ENCODE results near the gene TXNRD2.
"Not testable (repeated sequence)": the region's sequence is repeated elsewhere in the genome, so short reads cannot be mapped to it uniquely, and the experiment has no call there.

The TXNRD2 gene

DNA sequence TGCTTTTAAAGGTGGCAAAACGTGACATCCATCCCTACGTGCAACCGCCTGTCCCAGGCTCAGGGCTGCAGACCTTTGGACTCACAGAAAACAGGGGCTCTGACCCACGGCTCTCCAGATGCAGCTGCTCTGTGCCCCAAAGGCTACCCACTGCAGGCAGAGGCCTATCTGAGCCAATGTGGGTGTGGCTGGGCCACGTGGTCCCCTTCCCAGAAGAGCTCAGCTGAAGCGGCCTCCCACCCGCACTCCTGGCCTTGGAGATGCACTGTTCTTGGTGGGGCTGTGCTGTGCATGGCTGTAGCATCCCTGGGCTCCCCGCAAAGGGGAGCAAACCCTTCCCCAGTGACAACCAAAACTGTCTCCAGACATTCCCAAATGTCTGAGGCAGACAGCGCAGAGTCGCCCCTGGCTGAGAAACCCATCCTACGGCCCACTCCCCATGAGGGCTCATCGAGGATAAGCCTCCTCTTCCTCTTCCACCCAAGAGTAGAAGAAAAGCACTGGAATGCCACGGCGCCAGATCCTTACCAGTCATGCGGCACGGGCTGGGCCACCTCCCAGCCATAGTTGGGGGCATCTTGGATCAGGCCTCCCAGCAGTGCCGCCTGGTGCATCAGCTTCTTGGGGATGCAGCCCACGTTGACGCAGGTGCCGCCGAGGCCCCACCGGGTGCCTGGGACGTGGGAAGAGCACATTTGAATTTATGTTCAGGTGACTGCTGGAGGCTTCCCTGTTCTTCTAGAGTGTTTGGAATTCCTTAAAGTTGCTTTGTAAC, 23.1 kb downstream of the TXNRD2 start:
- no peak for DNase-seq

DNA sequence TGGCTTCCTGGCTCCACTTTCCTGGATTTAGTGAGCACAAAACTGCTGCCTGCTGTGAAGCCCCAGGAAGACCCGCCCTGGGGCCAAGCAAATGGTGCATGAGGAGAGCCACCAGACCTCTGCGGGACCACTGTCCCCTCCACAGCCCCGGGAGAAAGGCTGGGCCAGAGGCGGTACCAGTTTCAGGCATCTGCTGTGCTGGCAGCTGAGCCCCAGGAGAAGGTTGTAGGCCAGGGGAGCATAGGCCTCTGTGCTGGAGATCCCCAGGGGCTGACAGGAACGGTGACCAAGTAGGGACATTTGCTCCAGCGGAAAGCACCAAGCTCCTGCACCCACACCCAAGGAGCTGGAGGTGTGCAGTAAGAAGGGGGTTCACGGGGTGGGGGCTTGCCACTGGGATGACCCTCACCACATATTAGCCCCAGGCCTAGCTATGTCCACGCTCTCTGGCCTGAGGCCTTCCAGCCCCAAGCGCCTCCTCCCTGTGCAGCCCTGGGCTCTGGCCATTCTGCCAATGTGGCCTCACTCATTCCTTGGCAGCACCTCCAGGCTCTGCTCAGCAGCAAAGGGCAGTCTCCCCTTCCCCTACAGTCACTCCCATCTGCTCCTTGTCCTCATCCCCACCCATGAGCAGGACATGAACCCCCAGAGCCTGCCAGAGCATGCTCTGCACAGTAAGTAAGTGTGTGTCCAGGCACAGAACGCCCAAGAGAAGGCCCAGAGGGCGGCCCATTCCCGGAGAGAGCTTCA, 24.1 kb downstream of the TXNRD2 start:
- no peak for DNase-seq

DNA sequence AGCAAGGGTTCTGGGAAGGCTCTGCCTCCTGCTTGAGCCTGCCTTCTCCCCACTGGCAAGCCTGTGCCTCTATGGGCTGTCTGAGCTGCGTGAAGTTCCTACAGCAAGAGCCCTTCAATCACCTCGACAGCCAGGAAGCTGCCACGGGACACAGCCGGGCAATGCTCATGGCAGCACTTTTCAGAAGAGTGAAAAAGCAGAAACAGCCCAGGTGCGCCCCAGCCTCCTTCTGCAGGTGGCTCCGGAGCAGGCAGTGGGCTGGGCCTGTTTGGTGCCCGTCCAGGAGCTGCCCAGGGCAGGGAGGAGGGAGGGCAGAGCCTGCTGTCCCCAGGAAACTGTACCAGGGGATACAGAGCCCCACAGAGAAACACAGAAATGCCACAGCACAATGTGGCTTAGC, 24.7 kb downstream of the TXNRD2 start:
- no peak for DNase-seq

- DNase-seq, result no peak
These were observed 25.6 kb downstream of the TXNRD2 start for GRCh38 chr22:19916006-19916405.

DNA sequence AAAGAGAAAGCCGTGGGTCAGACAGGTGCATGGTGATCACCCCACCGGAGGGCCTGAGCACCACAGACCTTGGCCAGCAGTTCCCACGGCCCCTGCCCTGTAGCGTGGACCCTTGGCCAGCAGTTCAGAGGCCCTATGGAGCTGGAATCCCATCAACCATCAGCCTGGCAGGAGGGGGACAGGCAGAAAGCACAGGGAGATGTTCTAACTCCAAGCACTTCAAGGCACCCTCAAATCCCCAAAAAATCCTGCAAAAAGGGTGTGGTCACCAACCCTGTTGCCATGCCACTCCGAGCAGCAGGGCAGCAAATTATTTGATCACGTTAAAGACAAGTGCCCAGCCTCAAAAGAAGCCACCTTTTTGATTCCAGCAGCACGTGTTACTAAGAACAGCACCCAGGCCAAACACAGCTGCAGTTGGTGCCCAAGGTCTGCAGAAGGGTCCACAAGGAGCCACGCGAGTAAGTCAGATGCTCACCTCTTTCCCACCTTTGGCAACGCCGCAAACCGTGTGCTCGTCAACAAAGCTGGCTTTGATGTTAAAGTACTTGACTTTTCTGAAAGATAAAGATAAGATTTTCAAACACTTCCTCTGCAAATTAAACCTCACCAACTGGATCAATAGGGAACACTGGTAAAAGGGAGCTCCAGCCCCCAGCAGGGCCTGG, 26.2 kb downstream of the TXNRD2 start:
- no peak for DNase-seq

- no peak for DNase-seq
These were observed 27.2 kb downstream of the TXNRD2 start for GRCh38 chr22:19914201-19914943.

DNA sequence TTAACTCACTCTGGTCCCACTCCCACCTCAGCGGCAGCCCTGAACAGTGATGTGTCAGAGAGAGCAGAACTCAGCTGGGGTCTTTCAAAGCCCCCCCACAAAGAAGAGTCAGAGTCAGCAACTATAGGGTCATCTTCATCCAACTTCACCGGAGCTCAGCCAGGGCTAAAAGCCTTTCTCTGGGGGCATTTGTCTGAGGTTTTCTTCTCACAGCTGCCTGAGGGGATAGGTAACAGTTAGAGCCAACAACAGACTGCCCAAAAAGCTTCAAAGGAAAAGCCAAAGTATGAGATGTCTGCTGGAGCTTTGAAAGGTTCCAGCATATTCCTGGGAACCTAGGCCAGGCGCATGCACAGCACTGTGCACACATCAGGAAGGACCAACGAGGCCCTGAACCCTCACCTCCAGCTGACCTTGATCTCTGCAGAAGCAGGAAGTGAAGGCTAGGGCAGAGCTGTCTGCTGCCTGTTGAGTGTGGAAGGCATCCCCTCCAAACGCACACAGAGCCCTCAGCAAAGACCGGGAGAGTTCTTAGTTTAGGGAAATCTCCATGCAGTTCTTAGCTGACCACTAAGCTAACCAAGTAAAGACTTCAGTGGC, 28.2 kb downstream of the TXNRD2 start:
- no peak for DNase-seq

DNA sequence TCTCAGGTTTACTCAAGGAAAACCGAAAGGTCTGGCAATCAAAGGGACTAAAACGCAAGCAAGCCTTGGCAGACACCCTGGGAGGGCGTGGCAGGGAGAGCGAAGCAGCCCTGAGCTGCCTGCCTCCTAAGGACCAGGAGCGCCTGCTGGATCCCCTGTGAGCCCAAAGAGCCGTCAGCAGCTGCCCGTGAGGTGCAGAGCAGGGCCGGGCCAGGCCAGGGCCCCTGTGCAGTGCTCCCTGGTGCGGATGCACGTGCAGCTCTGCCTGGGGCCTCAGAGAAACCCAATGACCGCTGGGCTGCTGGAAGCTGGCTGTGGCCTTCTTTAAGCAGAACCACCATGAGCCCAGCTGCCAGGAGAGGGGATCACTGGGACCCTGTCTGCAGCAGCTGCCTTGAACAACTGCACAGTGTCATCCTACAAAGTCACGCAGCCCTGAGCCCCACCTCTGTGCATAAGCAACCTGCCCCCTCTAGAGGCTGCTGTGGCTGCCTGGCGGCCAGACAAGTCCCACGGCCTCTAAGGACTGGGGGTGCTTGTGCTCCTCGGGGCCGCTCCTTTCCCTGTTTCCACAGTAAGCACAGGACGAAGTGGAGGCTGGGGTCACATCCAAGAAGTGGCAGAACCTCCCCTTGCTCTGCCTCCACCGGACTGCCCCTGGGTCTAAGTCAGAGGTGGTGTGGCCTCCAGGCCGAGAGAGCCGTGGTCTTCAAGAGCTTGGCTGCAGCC, 29.2 kb downstream of the TXNRD2 start:
- DNase-seq, result no peak

DNA sequence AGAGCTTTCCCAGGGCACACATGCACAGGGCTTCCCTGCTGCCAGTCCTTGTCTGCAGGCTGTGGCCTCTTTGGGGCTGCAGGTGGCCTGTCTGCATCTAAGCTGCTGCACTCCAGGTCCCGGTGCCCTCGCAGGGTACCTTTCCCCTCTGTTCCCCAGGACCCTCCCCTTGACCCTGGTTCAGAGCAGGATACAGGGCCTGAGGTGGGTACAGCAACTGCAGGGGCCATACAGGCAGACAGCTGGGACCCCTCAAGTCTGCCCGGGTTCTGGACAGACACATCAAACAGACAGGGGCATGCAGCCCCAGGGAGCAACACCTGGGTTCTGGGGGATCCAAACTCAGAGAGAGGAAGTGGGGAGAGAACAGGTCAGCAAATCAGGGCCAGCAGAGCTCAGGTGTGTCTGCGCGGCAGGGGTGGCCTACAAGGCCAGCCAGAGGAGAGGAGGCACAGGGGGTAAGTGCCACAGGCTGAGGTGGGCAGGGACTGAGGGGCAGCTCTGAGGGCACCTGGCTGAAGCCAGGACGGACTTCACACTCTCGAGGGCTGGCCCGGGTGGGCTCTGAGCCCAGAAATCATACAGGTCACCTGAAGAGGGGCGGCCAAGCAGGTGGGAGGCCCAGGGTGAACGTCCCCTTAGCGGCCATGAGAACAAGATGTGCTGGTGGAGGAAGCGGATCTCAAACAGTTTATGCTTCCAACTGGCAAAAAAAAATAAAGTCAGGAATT, 29.9 kb downstream of the TXNRD2 start:
- DNase-seq, result no peak

GRCh38 chr22:19910180-19910744, 31.4 kb downstream of the TXNRD2 start:
- DNase-seq, result no peak

- peak; percentile 10 to 53 for DNase-seq
These were observed 32.1 kb downstream of the TXNRD2 start for GRCh38 chr22:19909350-19910179.

DNA sequence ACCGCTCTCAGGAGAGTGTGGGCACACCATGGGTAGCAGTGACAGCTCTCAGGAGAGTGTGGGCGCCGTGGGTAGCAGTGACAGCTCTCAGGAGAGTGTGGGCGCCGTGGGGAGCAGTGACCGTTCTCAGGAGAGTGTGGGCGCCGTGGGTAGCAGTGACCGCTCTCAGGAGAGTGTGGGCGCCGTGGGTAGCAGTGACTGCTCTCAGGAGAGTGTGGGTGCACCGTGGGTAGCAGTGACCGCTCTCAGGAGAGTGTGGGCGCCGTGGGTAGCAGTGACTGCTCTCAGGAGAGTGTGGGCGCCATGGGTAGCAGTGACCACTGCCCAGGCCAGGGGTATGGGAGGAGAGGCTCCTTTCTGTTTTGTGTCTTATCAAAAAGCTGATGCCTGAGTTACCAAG, 33.7 kb downstream of the TXNRD2 start:
- not testable (repeated sequence) for DNase-seq

DNA sequence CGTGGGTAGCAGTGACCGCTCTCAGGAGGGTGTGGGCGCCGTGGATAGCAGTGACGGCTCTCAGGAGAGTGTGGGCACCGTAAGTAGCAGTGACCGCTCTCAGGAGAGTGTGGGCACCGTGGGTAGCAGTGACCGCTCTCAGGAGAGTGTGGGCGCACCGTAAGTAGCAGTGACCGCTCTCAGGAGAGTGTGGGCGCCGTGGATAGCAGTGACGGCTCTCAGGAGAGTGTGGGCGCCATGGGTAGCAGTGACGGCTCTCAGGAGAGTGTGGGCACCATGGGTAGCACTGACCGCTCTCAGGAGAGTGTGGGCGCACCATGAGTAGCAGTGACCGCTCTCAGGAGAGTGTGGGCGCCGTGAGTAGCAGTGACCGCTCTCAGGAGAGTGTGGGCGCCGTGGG, 34.8 kb downstream of the TXNRD2 start:
- not testable (repeated sequence) for DNase-seq

DNA sequence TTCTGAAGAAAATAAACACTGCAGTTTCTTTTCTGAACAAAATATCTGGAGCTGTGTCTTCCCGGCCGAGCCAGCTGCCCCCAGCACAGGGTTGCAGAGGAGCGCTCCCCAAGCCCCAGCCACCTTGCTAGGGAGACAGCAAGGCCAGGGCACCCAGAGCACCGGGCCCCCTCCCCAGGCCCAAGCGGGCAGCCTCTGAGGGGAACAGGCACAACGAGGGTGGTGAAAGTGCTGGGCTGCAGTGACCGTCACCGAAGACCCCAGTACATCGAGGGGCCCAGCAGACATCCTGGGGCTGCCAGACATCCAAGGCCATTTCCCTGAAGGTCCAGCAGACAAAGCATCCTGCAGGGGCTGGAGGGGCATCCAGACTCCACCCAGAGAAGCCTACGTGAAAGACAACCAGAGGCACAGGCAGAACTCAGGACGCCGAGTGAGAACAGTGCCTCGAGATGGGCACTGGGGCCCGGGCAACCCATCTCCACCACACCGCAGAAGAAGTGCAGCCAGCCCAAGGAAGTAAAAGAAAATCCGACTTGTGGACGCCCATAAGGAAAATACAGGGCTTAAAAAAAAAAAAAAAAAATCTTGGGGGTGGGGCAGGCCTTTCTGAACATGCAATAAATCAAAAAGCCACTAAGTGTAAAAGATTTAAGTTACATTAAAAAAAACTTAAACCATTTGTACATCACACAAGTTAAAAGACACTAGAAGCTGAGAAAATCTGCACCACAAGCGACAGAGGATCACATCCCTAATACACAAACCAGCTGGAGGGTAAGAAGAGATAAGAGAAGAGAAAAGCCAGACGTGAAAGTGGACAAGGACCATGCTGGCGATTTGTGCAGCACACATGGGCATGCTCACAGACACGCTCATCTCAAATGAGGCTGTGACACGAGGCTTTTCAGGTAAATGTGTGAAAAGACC, 36.0 kb downstream of the TXNRD2 start:
- DNase-seq, result no peak

DNA sequence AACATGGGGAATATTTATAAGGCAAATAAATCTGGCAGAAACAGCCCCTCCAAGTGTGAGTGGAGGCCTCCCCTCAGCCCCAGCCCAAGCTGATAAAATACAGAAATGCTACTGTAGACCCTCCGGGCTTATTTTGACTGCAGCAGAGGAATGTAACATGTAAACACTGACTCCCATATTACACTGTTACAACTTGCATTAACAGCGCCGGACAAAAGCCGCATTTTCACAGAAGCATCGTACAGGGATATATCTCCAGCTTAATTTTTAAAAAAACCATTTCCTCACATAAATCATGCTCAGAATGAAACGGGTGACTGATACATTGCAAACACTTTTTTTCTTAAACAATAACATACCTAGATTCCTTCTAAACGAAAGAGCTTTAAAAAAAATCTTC, 36.7 kb downstream of the TXNRD2 start:
- no peak for DNase-seq

GRCh38 chr22:19904174-19904856, 37.3 kb downstream of the TXNRD2 start:
- no peak for DNase-seq

DNA sequence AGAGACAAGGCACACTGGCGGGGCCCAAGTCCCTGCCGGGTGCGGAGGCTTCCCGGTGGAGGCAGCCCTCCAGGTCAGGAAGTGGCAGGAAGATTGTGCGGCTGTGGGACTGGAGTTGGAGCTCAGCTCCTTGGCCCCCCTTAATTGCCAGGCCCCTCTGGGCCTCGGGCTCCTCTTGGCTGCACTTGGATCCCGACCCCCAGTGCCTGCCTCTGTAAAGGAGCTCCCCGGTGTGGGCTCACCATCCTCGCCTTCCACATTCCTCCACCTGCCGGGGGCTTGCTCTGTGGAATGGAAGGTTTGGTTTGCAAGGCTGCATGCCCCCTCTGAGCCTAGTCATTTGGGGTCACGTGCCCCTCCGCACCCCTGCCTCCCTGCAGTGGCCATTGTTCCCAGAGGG, 38.1 kb downstream of the TXNRD2 start:
- no peak for DNase-seq

GRCh38 chr22:19903031-19903430, 38.6 kb downstream of the TXNRD2 start:
- DNase-seq, result no peak

All from SW 1271 (cell line).